Measurements from ENCODE around the gene OR2A2. TPM values are rescaled to one million over a fixed set of nuclear protein-coding genes. Genes with fewer than 3 reads are reported as not detected.

OR2A2 gene
- total RNA-seq: not detected
- polyA plus RNA-seq (2013, experiment 1 of 2): not detected
- polyA plus RNA-seq (2013, experiment 2 of 2): not detected
- long read RNA-seq, experiment 1: 0 reads
- long read RNA-seq, experiment 2: 0 reads
- long read RNA-seq, experiment 3: 0 reads
- long read RNA-seq, experiment 4: 0 reads

DNA sequence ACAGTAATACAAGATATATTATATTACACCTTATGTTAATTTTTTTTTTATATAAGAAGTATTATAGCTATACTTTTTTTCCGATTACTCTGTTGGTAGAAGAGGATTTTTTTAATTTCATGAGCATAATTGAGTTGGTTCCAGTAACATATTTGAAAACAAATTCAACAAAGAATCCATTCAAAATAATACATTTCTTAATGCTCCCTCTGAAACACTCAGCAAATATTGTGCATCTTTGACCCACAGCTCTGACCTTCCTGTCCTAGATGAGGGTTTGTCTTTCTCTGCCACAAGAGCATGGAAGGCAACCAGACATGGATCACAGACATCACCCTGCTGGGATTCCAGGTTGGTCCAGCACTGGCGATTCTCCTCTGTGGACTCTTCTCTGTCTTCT lies at the start of gene OR2A2:
Gene OR2A2 (plus strand): TSS at position 301 of the 400 bp plus-strand sequence. CDS start 0 bp downstream, at position 301.
- Mint-ChIP-seq H3K27ac (no peak within 1 kb of the TSS), H3K27me3 (ENCODE audit: insufficient read depth) (peaks cover 2% of the 10 kb centered on the region), H3K36me3 (ENCODE audit: low read depth) (no peaks in the 10 kb centered on the region), H3K4me1 (no peaks in the 10 kb centered on the region), H3K4me3 (no peak within 1 kb of the TSS), H3K9me3 (no peaks in the 10 kb centered on the region)
- Histone ChIP-seq H3K36me3 (ENCODE audit: control insufficient read depth, insufficient read depth, low read length) (no peaks in the 10 kb centered on the region), H3K27me3 (ENCODE audit: control insufficient read depth, insufficient read depth, low read length, poor library complexity, severe bottlenecking) (no peaks in the 10 kb centered on the region), H3K4me3 (ENCODE audit: low read length) (no peak within 1 kb of the TSS), H3K9ac (ENCODE audit: extremely low read depth, low read length, poor library complexity, severe bottlenecking) (no peak within 1 kb of the TSS), H3K9me3 (ENCODE audit: control insufficient read depth, low read length) (no peaks in the 10 kb centered on the region), H3K27ac (ENCODE audit: low read depth, low read length) (no peak within 1 kb of the TSS), H3K4me1 (ENCODE audit: control insufficient read depth, insufficient read depth, low read length) (no peaks in the 10 kb centered on the region)
- DNase-seq: no peak
- WGBS, 2 experiments (ENCODE audit: insufficient coverage in 1 of 2, insufficient read length in 1 of 2): 88% methylated on average over 1 of the region's 2 CpGs; no CpG with 5 or more reads in 1 of the 2 experiments
- no peak for TF ChIP-seq CTCF (conservative IDR thresholded peaks at IDR 0.05)

DNA sequence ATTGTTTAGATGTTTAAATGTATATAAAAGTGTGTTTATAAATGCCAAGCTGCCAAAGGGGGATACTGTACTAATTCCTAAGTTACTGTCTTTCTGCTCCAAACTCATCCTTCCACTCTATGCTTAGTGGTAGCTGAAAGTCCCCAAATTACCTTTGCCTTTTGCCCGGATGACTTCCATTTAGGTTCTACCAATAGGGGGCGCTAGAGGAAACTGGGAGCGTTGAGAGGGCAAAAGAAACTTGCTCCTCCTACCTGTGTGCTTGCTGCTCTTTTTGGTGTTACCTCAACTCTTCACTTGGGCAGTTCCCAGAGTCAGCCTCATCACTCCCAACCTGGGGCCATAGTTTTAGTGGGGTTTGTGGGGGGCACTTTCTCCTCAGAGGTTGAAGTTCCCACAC lies 45.7 kb upstream of the OR2A2 start:
- no peaks in the 10 kb centered on the region for H3K27me3 ChIP-seq (ENCODE audit: control insufficient read depth, insufficient read depth, low read length, poor library complexity, severe bottlenecking)
- no peaks in the 10 kb centered on the region for H3K27me3 Mint-ChIP-seq (ENCODE audit: insufficient read depth)
- H3K9me3 Mint-ChIP-seq: peaks cover 26% of the 10 kb centered on the region
- no peak overlapping the region for H3K9ac ChIP-seq (ENCODE audit: extremely low read depth, low read length, poor library complexity, severe bottlenecking)
- no peaks in the 10 kb centered on the region for H3K36me3 ChIP-seq (ENCODE audit: control insufficient read depth, insufficient read depth, low read length)
- no peak overlapping the region for H3K27ac Mint-ChIP-seq
- WGBS, 2 experiments (ENCODE audit: insufficient coverage in 1 of 2, insufficient read length in 1 of 2): 27 to 53% methylated on average over 2 to 3 of the region's 3 CpGs
- H3K4me3 Mint-ChIP-seq: no peak overlapping the region
- no peak overlapping the region for H3K4me3 ChIP-seq (ENCODE audit: low read length)
- H3K36me3 Mint-ChIP-seq (ENCODE audit: low read depth): no peaks in the 10 kb centered on the region
- TF ChIP-seq CTCF (conservative IDR thresholded peaks at IDR 0.05): peak; percentile 76
- no peaks in the 10 kb centered on the region for H3K9me3 ChIP-seq (ENCODE audit: control insufficient read depth, low read length)
- peaks cover 8% of the 10 kb centered on the region for H3K4me1 Mint-ChIP-seq
- H3K27ac ChIP-seq (ENCODE audit: low read depth, low read length): no peak overlapping the region
- no peaks in the 10 kb centered on the region for H3K4me1 ChIP-seq (ENCODE audit: control insufficient read depth, insufficient read depth, low read length)
- DNase-seq: peak; percentile 56

DNA sequence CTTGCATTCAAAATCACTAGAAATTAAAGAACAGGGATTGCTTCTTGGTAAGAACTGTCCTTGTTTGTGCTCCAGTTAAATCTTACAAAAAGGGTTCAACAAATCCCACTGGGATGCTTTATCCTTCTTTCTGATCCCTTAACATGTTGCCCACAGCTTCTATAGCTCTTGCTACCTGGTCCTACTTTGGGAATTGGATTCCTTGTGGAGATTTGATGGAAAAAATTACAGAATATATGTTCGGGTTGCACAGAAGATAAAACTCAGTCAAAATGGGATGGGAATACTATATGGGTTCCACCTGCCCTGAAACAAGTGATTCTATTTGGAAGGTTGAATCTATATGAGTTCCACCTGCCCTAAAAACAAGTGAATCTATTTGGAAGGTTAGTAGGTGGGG lies 39.9 kb upstream of the OR2A2 start, which contains the start of gene OR2A25:
Gene OR2A25 (plus strand): TSS at position 301 of the 400 bp plus-strand sequence. CDS start 4,409 bp downstream, outside the sequence.
- 83 to 88% methylated on average over 1 of the region's 1 CpG for WGBS, 2 experiments (ENCODE audit: insufficient coverage in 1 of 2, insufficient read length in 1 of 2)
- no peak within 1 kb of the TSS for H3K4me3 ChIP-seq (ENCODE audit: low read length)

More for the DNA sequence above, 39.9 kb upstream of the OR2A2 start, which contains the start of gene OR2A25:
- H3K9me3 ChIP-seq (ENCODE audit: control insufficient read depth, low read length): no peaks in the 10 kb centered on the region
- Mint-ChIP-seq H3K4me1 (peaks cover 8% of the 10 kb centered on the region), H3K27me3 (ENCODE audit: insufficient read depth) (no peaks in the 10 kb centered on the region), H3K27ac (no peak within 1 kb of the TSS), H3K9me3 (no peaks in the 10 kb centered on the region), H3K36me3 (ENCODE audit: low read depth) (no peaks in the 10 kb centered on the region), H3K4me3 (no peak within 1 kb of the TSS)
- H3K9ac ChIP-seq (ENCODE audit: extremely low read depth, low read length, poor library complexity, severe bottlenecking): no peak within 1 kb of the TSS
- H3K27me3 ChIP-seq (ENCODE audit: control insufficient read depth, insufficient read depth, low read length, poor library complexity, severe bottlenecking): no peaks in the 10 kb centered on the region
- DNase-seq: no peak
- H3K4me1 ChIP-seq (ENCODE audit: control insufficient read depth, insufficient read depth, low read length): no peaks in the 10 kb centered on the region
- no peak for TF ChIP-seq CTCF (conservative IDR thresholded peaks at IDR 0.05)
- H3K27ac ChIP-seq (ENCODE audit: low read depth, low read length): no peak within 1 kb of the TSS
- H3K36me3 ChIP-seq (ENCODE audit: control insufficient read depth, insufficient read depth, low read length): no peaks in the 10 kb centered on the region

Data from endodermal cell (in vitro differentiated cells).